Mammary epithelial cell (primary cell): ENCODE data around the gene ROM1.

Source experiments
- CTCF ChIP-seq, 2 donors: IDR thresholded peaks in 1 of 2; conservative IDR thresholded peaks in 1 of 2; 2 replicates each; pipeline ENCODE4 v1.5.1; 2011 to 2012; ENCODE audit warnings: inconsistent platforms in 2 of 2, low read length in 2 of 2, mild to moderate bottlenecking in 2 of 2, control low read depth in 1 of 2, low read depth in 1 of 2; ENCODE audit not compliant: insufficient read depth in 1 of 2; ENCODE audit errors: extremely low read depth in 1 of 2
- EZH2 ChIP-seq: IDR thresholded peaks from 2 replicates; pipeline ENCODE4 v1.6.1; 2012; ENCODE audit warnings: low read length, inconsistent platforms, borderline replicate concordance

- no peak for TF ChIP-seq CTCF (conservative IDR thresholded peaks at IDR 0.05 in 1 of 2, IDR thresholded peaks at IDR 0.05 in 1 of 2; ENCODE audit: extremely low read depth in 1 of 2, insufficient read depth in 1 of 2, low read depth in 1 of 2, low read length in 2 of 2)
- TF ChIP-seq EZH2, result no peak
These were observed 12.5 kb upstream of the ROM1 start for GRCh38 chr11:62600367-62601121.
